Adrenal gland (tissue), 12 donors: Measurements from ENCODE around the gene COPS3. TPM values are rescaled to one million over a fixed set of nuclear protein-coding genes. Genes with fewer than 3 reads are reported as not detected.
A peak's percentile ranks its signal among the peaks of the same experiment; 100 is the strongest.
"Not testable (repeated sequence)": the region's sequence is repeated elsewhere in the genome, so short reads cannot be mapped to it uniquely, and the experiment has no call there.

ENCODE experiments used
- DNase-seq, 7 donors: peaks; one replicate each; pipeline ENCODE4 v3.0.0-alpha.2; 2019 to 2020
- H3K27ac ChIP-seq, 5 donors: fragments of 200-600 bp; sonication (generic) in 4 of 5; 1 replicate in 3 of 5; 2 replicates in 2 of 5; pipeline versions ENCODE4 v1.5.1 to v1.8.0; 2016 to 2020; ENCODE audit warnings: mild to moderate bottlenecking in 1 of 5
- H3K27me3 ChIP-seq: fragments of 200-600 bp; 2 replicates; pipeline ENCODE4 v1.8.0; 2021
- H3K36me3 ChIP-seq, 2 donors: fragments of 200-600 bp; replicated peaks in 1 of 2; 1 replicate in 1 of 2; 2 replicates in 1 of 2; pipeline versions ENCODE4 v1.5.1 to v1.8.0; 2018 to 2022
- H3K4me1 ChIP-seq, 2 donors: fragments of 200-600 bp; replicated peaks in 1 of 2; 1 replicate in 1 of 2; 2 replicates in 1 of 2; pipeline versions ENCODE4 v1.5.1 to v1.8.0; 2018 to 2021
- H3K4me3 ChIP-seq, 4 donors: fragments of 200-600 bp; sonication (generic) in 3 of 4; one replicate each; pipeline ENCODE4 v1.5.1; 2016 to 2018
- H3K9me3 ChIP-seq, 3 donors: fragments of 200-600 bp; sonication (generic) in 1 of 3; replicated peaks in 1 of 3; 1 replicate in 2 of 3; 2 replicates in 1 of 3; pipeline versions ENCODE4 v1.5.1 to v1.8.0; 2016 to 2021
- POLR2A ChIP-seq, 2 donors: fragments of 450-650 bp; IDR thresholded peaks; one replicate each; pipeline ENCODE4 v1.6.1; 2017; ENCODE audit warnings: antibody characterized with exemption in 2 of 2, mild to moderate bottlenecking in 2 of 2, moderate library complexity in 1 of 2
- WGBS, 4 donors: extraction: QIAGEN DNeasy Blood & Tissue Kit in 2 of 4; methylation state at CpG; one replicate each; pipeline versions ENCODE4 v1.1.5 to v1.1.7; 2013 to 2017; 5-methylcytosine and 5-hydroxymethylcytosine counted together
- intact Hi-C, 2 donors: fragments of 100-400 bp; cut with DNase I; formaldehyde crosslinking; loops; one replicate each; pipeline versions ENCODE4 v1.14.1 to v1.15.0; 2022 to 2023
- polyA plus RNA-seq, 3 donors: library from polyadenylated mRNA; stranded (reverse); fragments of 200-250 nt in 2 of 3; fragments of 350-450 nt in 1 of 3; fragmentation: Illumina TruSeq in 1 of 3; extraction: RNeasy Lipid Tissue Mini Kit (QIAGEN cat#74804) in 1 of 3; gene quantifications; one replicate each; pipeline ENCODE4 v1.2.3, GENCODE V29; 2013 to 2014
- total RNA-seq, 9 donors: library from RNA; depleted of rRNA in 4 of 9; stranded (reverse); fragments of >200 nt in 4 of 9; fragments of 120-200 nt in 1 of 9; fragmentation: NEBNext Ultra II Directional in 1 of 9; extraction: Animal tissue kit (Norgen Biotek cat#: 25700) in 1 of 9; gene quantifications; one replicate each; pipeline versions ENCODE4 v1.1.0 to v1.2.4, GENCODE V29; 2013 to 2023
- TF ChIP-seq, protein P1 (sequence below), 6 experiments: fragments of 450-650 bp in 4 of 6; fragments of 200-600 bp in 2 of 6; sonication (generic) in 1 of 6; IDR thresholded peaks; 1 replicate in 5 of 6; 2 replicates in 1 of 6; pipeline versions ENCODE4 v1.5.1 to v1.8.0; 2016 to 2021; ENCODE audit warnings: antibody characterized with exemption in 6 of 6, mild to moderate bottlenecking in 2 of 6, moderate library complexity in 1 of 6
- donor health status: healthy with polysubstance abuse.
- donor health status: Bipolar disorder and iron deficiency.
- donor health status: DM: yes; HTN: yes; CAD: no.
- donor health status: DM: no; HTN: no; CAD: no.
- donor health status: DM: no; HTN: no; CAD: no.
- donor health status: DM: yes; HTN: yes; CAD: no.

Gene COPS3
- total and polyA plus RNA-seq, 12 donors: 18.7 to 140 (median 52.3) TPM

GRCh38 chr17:17258011-17258410 is 23.0 kb downstream of the COPS3 start:
- Histone ChIP-seq H3K27me3 (no peaks in the 10 kb centered on the region), H3K9me3 (no peaks in the 10 kb centered on the region), H3K36me3 (peaks cover 0 to 88% of the 10 kb centered on the region in 2 donors), H3K4me1 (peaks cover 0 to 4% of the 10 kb centered on the region in 2 donors), H3K27ac (peak overlapping the region in 3 of 5 donors; percentile 0 to 22 (median 20)), H3K4me3 (no peak overlapping the region)
- 34 to 57% (median 53%) methylated on average over 7 of the region's 7 CpGs for WGBS, 4 donors
- TF ChIP-seq POLR2A (IDR thresholded peaks at IDR 0.05): no peak
- TF ChIP-seq, protein P1, sequence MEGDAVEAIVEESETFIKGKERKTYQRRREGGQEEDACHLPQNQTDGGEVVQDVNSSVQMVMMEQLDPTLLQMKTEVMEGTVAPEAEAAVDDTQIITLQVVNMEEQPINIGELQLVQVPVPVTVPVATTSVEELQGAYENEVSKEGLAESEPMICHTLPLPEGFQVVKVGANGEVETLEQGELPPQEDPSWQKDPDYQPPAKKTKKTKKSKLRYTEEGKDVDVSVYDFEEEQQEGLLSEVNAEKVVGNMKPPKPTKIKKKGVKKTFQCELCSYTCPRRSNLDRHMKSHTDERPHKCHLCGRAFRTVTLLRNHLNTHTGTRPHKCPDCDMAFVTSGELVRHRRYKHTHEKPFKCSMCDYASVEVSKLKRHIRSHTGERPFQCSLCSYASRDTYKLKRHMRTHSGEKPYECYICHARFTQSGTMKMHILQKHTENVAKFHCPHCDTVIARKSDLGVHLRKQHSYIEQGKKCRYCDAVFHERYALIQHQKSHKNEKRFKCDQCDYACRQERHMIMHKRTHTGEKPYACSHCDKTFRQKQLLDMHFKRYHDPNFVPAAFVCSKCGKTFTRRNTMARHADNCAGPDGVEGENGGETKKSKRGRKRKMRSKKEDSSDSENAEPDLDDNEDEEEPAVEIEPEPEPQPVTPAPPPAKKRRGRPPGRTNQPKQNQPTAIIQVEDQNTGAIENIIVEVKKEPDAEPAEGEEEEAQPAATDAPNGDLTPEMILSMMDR (IDR thresholded peaks at IDR 0.05): no peak
- intact Hi-C loops: no loop called here
- DNase-seq: peak in 6 of 7 donors; percentile 40 to 56 (median 52)

- intact Hi-C loops: no loop called here
- 91 to 100% (median 100%) methylated on average over 1 of the region's 1 CpG for WGBS, 4 donors
- H3K36me3 ChIP-seq: peaks cover 0 to 87% of the 10 kb centered on the region in 2 donors
Observed at GRCh38 chr17:17256316-17256715, 24.7 kb downstream of the COPS3 start.

GRCh38 chr17:17255689-17256088 is 25.4 kb downstream of the COPS3 start:
- H3K36me3 ChIP-seq: peaks cover 0 to 83% of the 10 kb centered on the region in 2 donors
- H3K4me3 ChIP-seq, H3K9me3 ChIP-seq, H3K27me3 ChIP-seq, intact Hi-C loops, H3K4me1 ChIP-seq, H3K27ac ChIP-seq: not testable (repeated sequence)
- peak in 1 of 7 donors; percentile 38 for DNase-seq
- 88 to 95% (median 92%) methylated on average over 11 of the region's 11 CpGs for WGBS, 4 donors

More at GRCh38 chr17:17256316-17256715, 24.7 kb downstream of the COPS3 start:
- no peak for DNase-seq
- peaks cover 0 to 4% of the 10 kb centered on the region in 2 donors for H3K4me1 ChIP-seq
- no peaks in the 10 kb centered on the region for H3K9me3 ChIP-seq
- no peak overlapping the region for H3K4me3 ChIP-seq
- TF ChIP-seq, protein P1 (IDR thresholded peaks at IDR 0.05): no peak
- TF ChIP-seq POLR2A (IDR thresholded peaks at IDR 0.05): no peak
- no peak overlapping the region for H3K27ac ChIP-seq
- no peaks in the 10 kb centered on the region for H3K27me3 ChIP-seq

GRCh38 chr17:17254036-17254435 is 27.0 kb downstream of the COPS3 start:
- TF ChIP-seq POLR2A (IDR thresholded peaks at IDR 0.05): no peak
- TF ChIP-seq, protein P1 (IDR thresholded peaks at IDR 0.05): no peak
- Histone ChIP-seq H3K36me3 (peaks cover 0 to 80% of the 10 kb centered on the region in 2 donors), H3K4me3 (no peak overlapping the region), H3K27me3 (no peaks in the 10 kb centered on the region), H3K9me3 (no peaks in the 10 kb centered on the region), H3K4me1 (peaks cover 0 to 4% of the 10 kb centered on the region in 2 donors), H3K27ac (no peak overlapping the region)
- intact Hi-C loops: no loop called here
- WGBS, 4 donors: 87 to 95% (median 90%) methylated on average over 3 of the region's 3 CpGs
- DNase-seq: no peak

DNA sequence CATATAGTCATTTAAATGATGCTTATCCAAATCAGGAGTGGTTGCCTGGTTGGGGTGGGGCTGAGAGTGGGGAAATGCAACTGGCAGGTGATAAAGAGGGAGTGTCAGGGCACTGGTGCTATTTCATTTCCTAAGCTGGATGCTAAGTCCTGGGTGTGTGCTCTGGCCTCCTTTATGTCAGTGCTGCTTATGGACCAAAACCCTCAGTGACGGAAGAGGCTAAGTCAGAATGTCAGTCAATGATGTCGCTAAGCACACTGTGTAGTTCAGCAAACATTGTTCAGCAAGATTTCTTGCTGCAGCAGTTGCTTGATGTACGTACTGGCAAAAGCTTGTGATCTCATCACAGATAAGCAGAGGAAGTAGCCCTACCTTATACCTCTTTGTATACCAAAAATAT is 27.6 kb downstream of the COPS3 start:
- no peaks in the 10 kb centered on the region for H3K27me3 ChIP-seq
- no peak for DNase-seq
- 84 to 96% (median 90%) methylated on average over 3 of the region's 3 CpGs for WGBS, 4 donors
- no peak overlapping the region for H3K27ac ChIP-seq
- peaks cover 0 to 3% of the 10 kb centered on the region in 2 donors for H3K4me1 ChIP-seq
- TF ChIP-seq POLR2A (IDR thresholded peaks at IDR 0.05): no peak
- TF ChIP-seq, protein P1 (IDR thresholded peaks at IDR 0.05): no peak
- H3K36me3 ChIP-seq: peaks cover 0 to 80% of the 10 kb centered on the region in 2 donors
- H3K9me3 ChIP-seq: no peaks in the 10 kb centered on the region
- H3K4me3 ChIP-seq: no peak overlapping the region
- intact Hi-C loops: no loop called here
